GM19463 (cell line): ENCODE results near the gene ZFP2.

ENCODE experiments used
- ATAC-seq: cut with Tn5 transposase; IDR thresholded peaks from one replicate; pipeline ENCODE4 v1.9.1; 2021; ENCODE audit warnings: mild to moderate bottlenecking, moderate library complexity; ENCODE audit not compliant: unreplicated experiment

Gene ZFP2

DNA sequence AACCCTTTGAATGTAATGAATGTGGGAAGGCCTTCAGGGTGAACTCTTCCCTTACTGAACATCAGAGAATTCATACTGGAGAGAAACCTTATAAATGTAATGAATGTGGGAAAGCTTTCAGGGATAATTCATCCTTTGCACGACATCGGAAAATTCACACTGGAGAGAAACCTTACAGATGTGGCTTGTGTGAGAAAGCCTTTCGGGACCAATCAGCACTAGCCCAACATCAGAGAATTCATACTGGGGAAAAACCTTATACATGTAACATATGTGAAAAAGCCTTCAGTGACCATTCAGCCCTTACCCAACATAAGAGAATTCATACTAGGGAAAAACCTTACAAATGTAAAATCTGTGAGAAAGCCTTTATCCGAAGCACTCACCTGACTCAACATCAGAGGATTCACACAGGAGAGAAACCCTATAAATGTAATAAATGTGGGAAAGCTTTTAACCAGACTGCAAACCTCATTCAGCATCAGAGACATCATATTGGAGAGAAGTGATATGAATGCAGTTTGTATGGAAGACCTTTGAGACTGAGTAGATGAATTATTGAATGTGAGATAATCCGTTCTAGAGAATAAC lies 69.8 kb downstream of the ZFP2 start:
- ATAC-seq = no peak

DNA sequence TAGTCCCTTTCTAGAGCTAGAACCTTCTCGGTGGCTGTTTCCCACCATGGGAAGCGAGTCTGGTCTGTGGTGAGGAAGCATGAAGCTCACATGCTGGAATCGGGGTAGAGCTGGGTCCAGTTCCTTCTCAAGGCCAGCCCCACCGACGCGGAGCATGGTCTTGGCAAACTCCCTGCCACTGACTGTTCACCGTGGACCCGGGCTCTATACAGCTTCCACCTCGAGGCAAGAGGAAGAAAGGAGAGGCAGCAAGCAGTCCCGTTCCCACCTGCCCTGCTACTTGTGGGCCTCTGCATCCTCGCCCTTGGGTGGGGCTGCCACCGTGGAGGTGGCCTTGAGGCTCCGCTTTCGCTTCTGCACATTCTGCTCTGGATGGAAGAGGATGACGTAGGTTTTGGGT lies 85.7 kb downstream of the ZFP2 start:
- ATAC-seq = no peak
